ENCODE measurements around the gene FAM210A. TPM values are rescaled to one million over a fixed set of nuclear protein-coding genes. Genes with fewer than 3 reads are reported as not detected.

Gene FAM210A
- 5.2 and 12.2 TPM in 2 replicates for total RNA-seq

GRCh38 chr18:13726232-13726971 is at the start of gene FAM210A, which contains the start of gene RNMT:
FAM210A (minus strand) TSS chr18:13726558; CDS start chr18:13682077, 44,481 bp downstream.
RNMT (plus strand) TSS chr18:13726673; CDS start chr18:13731518, 4,845 bp downstream.

Other genes starting within 250 kb of the FAM210A start
- gene RNMT, start 115 bp upstream of the FAM210A start, total RNA-seq: 12.8 and 13.0 TPM in 2 replicates
- gene MC5R, start 97.6 kb upstream of the FAM210A start, total RNA-seq: not detected in 2 replicates
- gene MC2R, start 189.0 kb upstream of the FAM210A start, total RNA-seq: not detected in 2 replicates

All from myometrial cell (primary cell).